Neural crest cell (in vitro differentiated cells): ENCODE measurements around the gene TTC7B. TPM values are rescaled to one million over a fixed set of nuclear protein-coding genes. Genes with fewer than 3 reads are reported as not detected.

Source experiments
- DNase-seq: peaks from one replicate; pipeline ENCODE4 v3.0.0; 2021; ENCODE audit warnings: low read depth, mixed read lengths, low spot score
- H3K27ac Mint-ChIP-seq: one replicate; pipeline ENCODE4 v1.8.0; 2021; ENCODE audit warnings: mild to moderate bottlenecking, mixed read lengths; ENCODE audit not compliant: unreplicated experiment
- H3K27me3 Mint-ChIP-seq: 2 replicates; pipeline ENCODE4 v1.8.0; 2021; ENCODE audit warnings: low read depth, mild to moderate bottlenecking, mixed read lengths
- H3K36me3 Mint-ChIP-seq: 2 replicates; pipeline ENCODE4 v1.8.0; 2021; ENCODE audit warnings: low read depth, mild to moderate bottlenecking, mixed read lengths
- H3K4me1 Mint-ChIP-seq: 2 replicates; pipeline ENCODE4 v1.8.0; 2021; ENCODE audit warnings: mixed read lengths
- H3K4me3 Mint-ChIP-seq: one replicate; pipeline ENCODE4 v1.8.0; 2021; ENCODE audit warnings: mild to moderate bottlenecking, mixed read lengths
- H3K9me3 Mint-ChIP-seq: 2 replicates; pipeline ENCODE4 v1.8.0; 2021; ENCODE audit warnings: mixed read lengths
- CTCF ChIP-seq: fragments of 200-600 bp; sonication (generic); conservative IDR thresholded peaks from 2 replicates; pipeline ENCODE4 v1.5.0; 2021; ENCODE audit warnings: antibody characterized with exemption, mild to moderate bottlenecking
- total RNA-seq: library from RNA; stranded (reverse); gene quantifications from 2 replicates; pipeline ENCODE4 v1.2.1, GENCODE V29; 2021

Gene TTC7B
- total RNA-seq, 1 donor from 2014 or later = 56.4 TPM

- no peak for TF ChIP-seq CTCF
- Mint-ChIP-seq H3K27me3 (peaks cover 82% of the 10 kb centered on the region), H3K36me3 (no peaks in the 10 kb centered on the region), H3K27ac (no peak overlapping the region), H3K9me3 (no peaks in the 10 kb centered on the region), H3K4me1 (peaks cover 37% of the 10 kb centered on the region), H3K4me3 (no peak overlapping the region)
- no peak for DNase-seq
Measured at GRCh38 chr14:90514566-90514965, 301.7 kb downstream of the TTC7B start.

- Mint-ChIP-seq H3K36me3 (no peaks in the 10 kb centered on the region), H3K27ac (peak overlapping the region; percentile 83), H3K27me3 (peaks cover 83% of the 10 kb centered on the region), H3K9me3 (no peaks in the 10 kb centered on the region), H3K4me3 (no peak overlapping the region), H3K4me1 (peaks cover 37% of the 10 kb centered on the region)
- no peak for TF ChIP-seq CTCF
- DNase-seq = no peak
Measured at GRCh38 chr14:90514015-90514398, 302.2 kb downstream of the TTC7B start.

GRCh38 chr14:90513161-90514014 is 302.8 kb downstream of the TTC7B start:
- no peaks in the 10 kb centered on the region for H3K36me3 Mint-ChIP-seq
- peak overlapping the region; percentile 99 for H3K27ac Mint-ChIP-seq
- H3K27me3 Mint-ChIP-seq = peaks cover 83% of the 10 kb centered on the region
- no peaks in the 10 kb centered on the region for H3K9me3 Mint-ChIP-seq
- TF ChIP-seq CTCF = no peak
- peak overlapping the region; percentile 59 for H3K4me3 Mint-ChIP-seq
- peaks cover 37% of the 10 kb centered on the region for H3K4me1 Mint-ChIP-seq
- peak; percentile 60 for DNase-seq

- peaks cover 83% of the 10 kb centered on the region for H3K27me3 Mint-ChIP-seq
- no peak for TF ChIP-seq CTCF
- H3K9me3 Mint-ChIP-seq = no peaks in the 10 kb centered on the region
- H3K27ac Mint-ChIP-seq = peak overlapping the region; percentile 99
- no peaks in the 10 kb centered on the region for H3K36me3 Mint-ChIP-seq
- H3K4me1 Mint-ChIP-seq = peaks cover 33% of the 10 kb centered on the region
- DNase-seq = no peak
- H3K4me3 Mint-ChIP-seq = no peak overlapping the region
Measured at GRCh38 chr14:90512329-90512991, 303.8 kb downstream of the TTC7B start.

- no peak for DNase-seq
- no peak for TF ChIP-seq CTCF
- no peaks in the 10 kb centered on the region for H3K9me3 Mint-ChIP-seq
- H3K4me1 Mint-ChIP-seq = peaks cover 33% of the 10 kb centered on the region
- no peaks in the 10 kb centered on the region for H3K36me3 Mint-ChIP-seq
- H3K27me3 Mint-ChIP-seq = peaks cover 83% of the 10 kb centered on the region
- H3K4me3 Mint-ChIP-seq = no peak overlapping the region
- H3K27ac Mint-ChIP-seq = no peak overlapping the region
Measured at GRCh38 chr14:90511795-90512328, 304.4 kb downstream of the TTC7B start.
